Measurements from ENCODE around the gene PDE11A.

DNA sequence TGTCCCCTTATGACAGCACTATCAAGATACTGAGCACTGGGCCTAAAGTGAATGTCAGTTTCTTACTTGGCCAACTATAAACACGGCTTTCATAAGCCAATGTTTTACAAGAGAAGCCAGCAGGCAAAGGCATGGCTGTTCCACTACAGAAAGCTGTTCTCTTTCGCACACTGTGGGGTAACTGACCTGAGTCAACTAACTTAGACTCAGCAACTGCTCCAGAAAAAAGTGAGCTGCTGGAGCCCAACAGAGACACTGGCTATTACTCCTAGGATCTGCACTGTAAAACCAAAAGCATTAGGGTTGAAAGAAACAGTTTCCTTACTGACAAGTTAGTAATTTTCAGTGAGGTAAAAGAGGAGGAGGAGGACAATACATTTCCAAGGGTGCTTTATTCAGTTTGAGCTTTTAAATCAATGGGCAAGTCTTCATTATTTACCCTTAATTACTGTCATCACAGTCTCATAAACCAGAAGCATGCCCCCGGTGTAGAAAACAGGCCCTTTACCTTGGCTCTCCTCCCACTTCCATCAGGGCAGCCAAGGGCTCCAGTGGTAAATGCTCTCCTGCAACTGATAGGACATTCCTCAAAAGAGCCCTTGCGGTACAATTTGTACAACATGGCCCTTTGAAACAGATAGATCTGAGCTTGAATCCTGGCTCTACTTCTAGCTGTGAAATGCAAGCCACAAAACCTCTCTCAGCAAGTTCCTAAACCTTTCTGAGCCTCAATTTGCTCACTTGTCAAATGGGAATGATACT, 275.7 kb downstream of the PDE11A start:
- TF ChIP-seq CTCF (IDR thresholded peaks at IDR 0.05): no peak
- no peak for TF ChIP-seq POLR2A (IDR thresholded peaks at IDR 0.05)

Measured in esophagus squamous epithelium (tissue), 4 donors.